Testis (tissue), 2 donors: ENCODE results near the gene DLL3.

ENCODE experiments used
- POLR2A ChIP-seq: fragments of 450-650 bp; IDR thresholded peaks from one replicate; pipeline ENCODE4 v1.6.1; 2017; ENCODE audit warnings: antibody characterized with exemption, mild to moderate bottlenecking, moderate library complexity
- TF ChIP-seq, protein P1 (sequence below), 3 experiments: fragments of 450-650 bp in 2 of 3; fragments of 200-600 bp in 1 of 3; sonication (generic) in 1 of 3; IDR thresholded peaks; one replicate each; pipeline ENCODE4 v1.5.1; 2016 to 2019; ENCODE audit warnings: antibody characterized with exemption in 3 of 3, mild to moderate bottlenecking in 2 of 3, moderate library complexity in 1 of 3

DNA sequence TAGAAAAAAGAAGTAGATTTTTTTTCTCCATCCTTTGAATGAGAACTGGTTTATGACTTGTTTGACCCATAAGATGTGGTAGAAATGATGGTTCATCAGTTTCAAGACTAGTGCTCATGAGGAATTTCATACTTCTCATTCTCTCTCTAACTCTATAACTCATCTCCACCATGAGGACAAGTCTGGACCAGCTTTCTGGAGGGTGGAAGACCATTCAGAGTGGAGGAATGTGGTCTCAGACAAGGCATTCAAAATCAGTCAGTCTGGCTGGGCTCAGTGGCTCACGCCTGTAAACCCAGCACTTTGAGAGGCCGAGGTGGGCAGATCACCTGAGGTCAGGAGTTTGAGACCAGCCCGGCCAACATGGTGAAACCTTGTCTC is 44.7 kb downstream of the DLL3 start:
- TF ChIP-seq, protein P1, sequence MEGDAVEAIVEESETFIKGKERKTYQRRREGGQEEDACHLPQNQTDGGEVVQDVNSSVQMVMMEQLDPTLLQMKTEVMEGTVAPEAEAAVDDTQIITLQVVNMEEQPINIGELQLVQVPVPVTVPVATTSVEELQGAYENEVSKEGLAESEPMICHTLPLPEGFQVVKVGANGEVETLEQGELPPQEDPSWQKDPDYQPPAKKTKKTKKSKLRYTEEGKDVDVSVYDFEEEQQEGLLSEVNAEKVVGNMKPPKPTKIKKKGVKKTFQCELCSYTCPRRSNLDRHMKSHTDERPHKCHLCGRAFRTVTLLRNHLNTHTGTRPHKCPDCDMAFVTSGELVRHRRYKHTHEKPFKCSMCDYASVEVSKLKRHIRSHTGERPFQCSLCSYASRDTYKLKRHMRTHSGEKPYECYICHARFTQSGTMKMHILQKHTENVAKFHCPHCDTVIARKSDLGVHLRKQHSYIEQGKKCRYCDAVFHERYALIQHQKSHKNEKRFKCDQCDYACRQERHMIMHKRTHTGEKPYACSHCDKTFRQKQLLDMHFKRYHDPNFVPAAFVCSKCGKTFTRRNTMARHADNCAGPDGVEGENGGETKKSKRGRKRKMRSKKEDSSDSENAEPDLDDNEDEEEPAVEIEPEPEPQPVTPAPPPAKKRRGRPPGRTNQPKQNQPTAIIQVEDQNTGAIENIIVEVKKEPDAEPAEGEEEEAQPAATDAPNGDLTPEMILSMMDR (IDR thresholded peaks at IDR 0.05) = no peak
- no peak for TF ChIP-seq POLR2A
